Measurements from ENCODE around the gene PRICKLE4.
A peak's percentile ranks its signal among the peaks of the same experiment; 100 is the strongest.

PRICKLE4 gene

GRCh38 chr6:41780551-41781365, at the start of gene PRICKLE4:
Gene PRICKLE4 (plus strand): TSS chr6:41780782. CDS start chr6:41783474, 2,692 bp downstream.
- TF ChIP-seq POLR2A (IDR thresholded peaks at IDR 0.05; ENCODE audit: low read depth, low read length): no peak
- no peak for FAIRE-seq
- DNase-seq (ENCODE audit: insufficient read length, low spot score): peak; percentile 80

GRCh38 chr6:41731561-41732086, 49.0 kb upstream of the PRICKLE4 start:
- TF ChIP-seq POLR2A (IDR thresholded peaks at IDR 0.05; ENCODE audit: low read depth, low read length): no peak
- DNase-seq (ENCODE audit: insufficient read length, low spot score) (no peak), FAIRE-seq (no peak)

- no peak for DNase-seq (ENCODE audit: insufficient read length, low spot score)
- FAIRE-seq: no peak
- TF ChIP-seq POLR2A (IDR thresholded peaks at IDR 0.05; ENCODE audit: low read depth, low read length): no peak
These were observed 48.4 kb upstream of the PRICKLE4 start for GRCh38 chr6:41732149-41732548.

GRCh38 chr6:41732591-41733359, 47.8 kb upstream of the PRICKLE4 start:
- DNase-seq (ENCODE audit: insufficient read length, low spot score): no peak
- TF ChIP-seq POLR2A (IDR thresholded peaks at IDR 0.05; ENCODE audit: low read depth, low read length): no peak
- no peak for FAIRE-seq

GRCh38 chr6:41733360-41733706, 47.2 kb upstream of the PRICKLE4 start:
- no peak for DNase-seq (ENCODE audit: insufficient read length, low spot score)
- no peak for TF ChIP-seq POLR2A (IDR thresholded peaks at IDR 0.05; ENCODE audit: low read depth, low read length)
- no peak for FAIRE-seq

- peak; percentile 38; the same call in 1 of the 2 replicates for TF ChIP-seq POLR2A (IDR thresholded peaks at IDR 0.05; ENCODE audit: low read depth, low read length)
- DNase-seq (ENCODE audit: insufficient read length, low spot score) (peak; percentile 89), FAIRE-seq (no peak)
These were observed 46.6 kb upstream of the PRICKLE4 start for GRCh38 chr6:41733707-41734665.

GRCh38 chr6:41734666-41735426, 45.7 kb upstream of the PRICKLE4 start:
- FAIRE-seq: no peak
- TF ChIP-seq POLR2A (IDR thresholded peaks at IDR 0.05; ENCODE audit: low read depth, low read length): no peak
- DNase-seq (ENCODE audit: insufficient read length, low spot score): peak; percentile 80

- no peak for FAIRE-seq
- TF ChIP-seq POLR2A (IDR thresholded peaks at IDR 0.05; ENCODE audit: low read depth, low read length): 0 out of 2 replicates have a peak, but pooled peaks have one; percentile 8
- peak; percentile 95 for DNase-seq (ENCODE audit: insufficient read length, low spot score)
These were observed 45.0 kb upstream of the PRICKLE4 start, which contains the start of gene TFEB for GRCh38 chr6:41735427-41736185. Gene TFEB (minus strand): TSS chr6:41735608. CDS start chr6:41691213, 44,395 bp downstream.

GRCh38 chr6:41736186-41736733, 44.3 kb upstream of the PRICKLE4 start:
- FAIRE-seq: no peak
- DNase-seq (ENCODE audit: insufficient read length, low spot score): no peak
- no peak for TF ChIP-seq POLR2A (IDR thresholded peaks at IDR 0.05; ENCODE audit: low read depth, low read length)

GRCh38 chr6:41736800-41737555, 43.6 kb upstream of the PRICKLE4 start:
- FAIRE-seq (no peak), DNase-seq (ENCODE audit: insufficient read length, low spot score) (no peak)
- TF ChIP-seq POLR2A (IDR thresholded peaks at IDR 0.05; ENCODE audit: low read depth, low read length): no peak

- FAIRE-seq: no peak
- TF ChIP-seq POLR2A (IDR thresholded peaks at IDR 0.05; ENCODE audit: low read depth, low read length): no peak
- no peak for DNase-seq (ENCODE audit: insufficient read length, low spot score)
These were observed 42.9 kb upstream of the PRICKLE4 start for GRCh38 chr6:41737591-41738130.
